ENCODE data around the gene OOSP3. TPM values are rescaled to one million over a fixed set of nuclear protein-coding genes. Genes with fewer than 3 reads are reported as not detected.

OOSP3 gene
- total RNA-seq, 2 experiments from 2014 or later, result not detected

GRCh38 chr11:59877325-59877724, 1.3 kb upstream of the OOSP3 start:
- Mint-ChIP-seq H3K4me1 (ENCODE audit: low read depth) (no peaks in the 10 kb centered on the region), H3K4me3 (no peak overlapping the region), H3K36me3 (ENCODE audit: low read depth) (no peaks in the 10 kb centered on the region), H3K27me3 (peaks cover 18% of the 10 kb centered on the region), H3K9me3 (no peaks in the 10 kb centered on the region), H3K27ac (no peak overlapping the region)
- Histone ChIP-seq H3K4me1 (ENCODE audit: insufficient read depth, low read length) (no peaks in the 10 kb centered on the region), H3K9me3 (ENCODE audit: control insufficient read depth in 1 of 2, insufficient read depth in 1 of 2, low read length in 2 of 2) (no peaks in the 10 kb centered on the region), H3K27ac (ENCODE audit: low read depth in 1 of 2, low read length in 2 of 2) (no peak overlapping the region), H3K27me3 (ENCODE audit: control insufficient read depth in 1 of 2, insufficient read depth in 2 of 2, low read length in 2 of 2) (no peaks in the 10 kb centered on the region), H3K4me3 (ENCODE audit: low read length) (no peak overlapping the region), H3K36me3 (ENCODE audit: insufficient read depth, low read length) (no peaks in the 10 kb centered on the region)
- no peak for ATAC-seq (ENCODE audit: poor library complexity)
- ChIA-PET CTCF (no interaction called here), POLR2A (no interaction called here)
- DNase-seq, result no peak
- TF ChIP-seq, protein P1, sequence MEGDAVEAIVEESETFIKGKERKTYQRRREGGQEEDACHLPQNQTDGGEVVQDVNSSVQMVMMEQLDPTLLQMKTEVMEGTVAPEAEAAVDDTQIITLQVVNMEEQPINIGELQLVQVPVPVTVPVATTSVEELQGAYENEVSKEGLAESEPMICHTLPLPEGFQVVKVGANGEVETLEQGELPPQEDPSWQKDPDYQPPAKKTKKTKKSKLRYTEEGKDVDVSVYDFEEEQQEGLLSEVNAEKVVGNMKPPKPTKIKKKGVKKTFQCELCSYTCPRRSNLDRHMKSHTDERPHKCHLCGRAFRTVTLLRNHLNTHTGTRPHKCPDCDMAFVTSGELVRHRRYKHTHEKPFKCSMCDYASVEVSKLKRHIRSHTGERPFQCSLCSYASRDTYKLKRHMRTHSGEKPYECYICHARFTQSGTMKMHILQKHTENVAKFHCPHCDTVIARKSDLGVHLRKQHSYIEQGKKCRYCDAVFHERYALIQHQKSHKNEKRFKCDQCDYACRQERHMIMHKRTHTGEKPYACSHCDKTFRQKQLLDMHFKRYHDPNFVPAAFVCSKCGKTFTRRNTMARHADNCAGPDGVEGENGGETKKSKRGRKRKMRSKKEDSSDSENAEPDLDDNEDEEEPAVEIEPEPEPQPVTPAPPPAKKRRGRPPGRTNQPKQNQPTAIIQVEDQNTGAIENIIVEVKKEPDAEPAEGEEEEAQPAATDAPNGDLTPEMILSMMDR (IDR thresholded peaks at IDR 0.05), result no peak
- intact Hi-C loops (cut with DNase I, micrococcal nuclease), result no loop called here

- H3K4me1 Mint-ChIP-seq (ENCODE audit: low read depth), result no peaks in the 10 kb centered on the region
- ATAC-seq (ENCODE audit: poor library complexity) (no peak), DNase-seq (no peak)
- H3K27ac Mint-ChIP-seq, result no peak overlapping the region
- no peaks in the 10 kb centered on the region for H3K4me1 ChIP-seq (ENCODE audit: insufficient read depth, low read length)
- H3K36me3 ChIP-seq (ENCODE audit: insufficient read depth, low read length), result no peaks in the 10 kb centered on the region
- no peaks in the 10 kb centered on the region for H3K27me3 ChIP-seq (ENCODE audit: control insufficient read depth in 1 of 2, insufficient read depth in 2 of 2, low read length in 2 of 2)
- no peak overlapping the region for H3K4me3 ChIP-seq (ENCODE audit: low read length)
- H3K27ac ChIP-seq (ENCODE audit: low read depth in 1 of 2, low read length in 2 of 2), result no peak overlapping the region
- peaks cover 18% of the 10 kb centered on the region for H3K27me3 Mint-ChIP-seq
- TF ChIP-seq, protein P1 (IDR thresholded peaks at IDR 0.05), result no peak
- CTCF ChIA-PET, result no interaction called here
- POLR2A ChIA-PET, result no interaction called here
- H3K36me3 Mint-ChIP-seq (ENCODE audit: low read depth), result no peaks in the 10 kb centered on the region
- no peaks in the 10 kb centered on the region for H3K9me3 ChIP-seq (ENCODE audit: control insufficient read depth in 1 of 2, insufficient read depth in 1 of 2, low read length in 2 of 2)
- intact Hi-C loops (cut with DNase I, micrococcal nuclease), result no loop called here
- no peaks in the 10 kb centered on the region for H3K9me3 Mint-ChIP-seq
- no peak overlapping the region for H3K4me3 Mint-ChIP-seq
Observed at GRCh38 chr11:59877784-59878183, 798 bp upstream of the OOSP3 start.

DNA sequence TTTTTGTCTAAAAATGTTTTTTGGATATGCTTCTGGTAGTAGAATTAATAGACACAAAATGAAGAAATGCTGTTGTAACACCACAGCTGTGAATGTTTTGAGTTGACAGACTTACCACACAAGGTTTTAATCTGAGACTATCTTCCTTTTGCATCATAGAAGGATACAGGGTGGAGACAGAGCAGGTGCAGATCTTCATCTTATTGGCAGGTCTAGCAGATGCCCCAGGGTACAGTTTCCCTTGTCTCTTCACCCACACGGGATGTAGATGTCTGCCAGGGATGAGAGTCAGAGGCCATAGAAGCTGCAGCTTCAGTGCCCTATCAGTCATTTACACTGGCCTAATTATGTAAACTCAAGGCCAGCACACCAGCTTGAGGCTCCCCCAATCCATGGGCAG, 985 bp downstream of the OOSP3 start:
- TF ChIP-seq, protein P1 (IDR thresholded peaks at IDR 0.05), result no peak
- DNase-seq (no peak), ATAC-seq (ENCODE audit: poor library complexity) (no peak)
- ChIA-PET CTCF (no interaction called here), POLR2A (no interaction called here)
- intact Hi-C loops (cut with DNase I, micrococcal nuclease), result no loop called here
- H3K4me1 ChIP-seq (ENCODE audit: insufficient read depth, low read length), result no peaks in the 10 kb centered on the region
- Mint-ChIP-seq H3K27ac (no peak overlapping the region), H3K9me3 (no peaks in the 10 kb centered on the region), H3K27me3 (peaks cover 17% of the 10 kb centered on the region), H3K36me3 (ENCODE audit: low read depth) (no peaks in the 10 kb centered on the region), H3K4me3 (no peak overlapping the region), H3K4me1 (ENCODE audit: low read depth) (no peaks in the 10 kb centered on the region)
- no peaks in the 10 kb centered on the region for H3K9me3 ChIP-seq (ENCODE audit: control insufficient read depth in 1 of 2, insufficient read depth in 1 of 2, low read length in 2 of 2)
- no peaks in the 10 kb centered on the region for H3K27me3 ChIP-seq (ENCODE audit: control insufficient read depth in 1 of 2, insufficient read depth in 2 of 2, low read length in 2 of 2)
- H3K4me3 ChIP-seq (ENCODE audit: low read length), result no peak overlapping the region
- no peak overlapping the region for H3K27ac ChIP-seq (ENCODE audit: low read depth in 1 of 2, low read length in 2 of 2)
- no peaks in the 10 kb centered on the region for H3K36me3 ChIP-seq (ENCODE audit: insufficient read depth, low read length)
